Activated CD8-positive, alpha-beta T cell treated with anti-CD3 and anti-CD28 coated beads for 36 hours (primary cell): ENCODE measurements around the gene MAGEB4. TPM values are rescaled to one million over a fixed set of nuclear protein-coding genes. Genes with fewer than 3 reads are reported as not detected.
"Not testable (repeated sequence)": the region's sequence is repeated elsewhere in the genome, so short reads cannot be mapped to it uniquely, and the experiment has no call there.

Source experiments
- ATAC-seq: fragments of 200-7000 bp; cut with Tn5 transposase; one replicate; pipeline ENCODE4 v1.10.0; 2021; ENCODE audit warnings: mild to moderate bottlenecking, moderate library complexity
- CTCF ChIA-PET: fragments of 350-600 bp; sonication (Branson Sonifier 250); formaldehyde crosslinking; loops from one replicate; lab custom pipeline; 2021; ENCODE audit warnings: antibody characterized with exemption; lab: Charles Lee
- POLR2A ChIA-PET: fragments of 350-600 bp; sonication (Branson Sonifier 250); formaldehyde crosslinking; loops from one replicate; lab custom pipeline; 2021; ENCODE audit warnings: antibody characterized with exemption; lab: Charles Lee
- DNase-seq: peaks from one replicate; pipeline ENCODE4 v3.0.0-alpha.2; 2020
- H3K27ac Mint-ChIP-seq: one replicate; pipeline ENCODE4 v1.8.0; 2021; ENCODE audit warnings: mild to moderate bottlenecking, mixed read lengths
- H3K27me3 Mint-ChIP-seq: one replicate; pipeline ENCODE4 v1.8.0; 2021; ENCODE audit warnings: mixed read lengths
- H3K36me3 Mint-ChIP-seq: one replicate; pipeline ENCODE4 v1.8.0; 2021; ENCODE audit warnings: low read depth, mixed read lengths
- H3K4me1 Mint-ChIP-seq: one replicate; pipeline ENCODE4 v1.8.0; 2021; ENCODE audit warnings: low read depth, mixed read lengths
- H3K4me3 Mint-ChIP-seq: one replicate; pipeline ENCODE4 v1.8.0; 2021; ENCODE audit warnings: mild to moderate bottlenecking, moderate library complexity, mixed read lengths
- H3K9me3 Mint-ChIP-seq: one replicate; pipeline ENCODE4 v1.8.0; 2021; ENCODE audit warnings: mixed read lengths
- CTCF ChIP-seq: fragments of 200-600 bp; IDR thresholded peaks from one replicate; pipeline ENCODE4 v1.8.0; 2022; ENCODE audit warnings: antibody characterized with exemption, mild to moderate bottlenecking
- intact Hi-C: fragments of 100-400 bp; cut with micrococcal nuclease; formaldehyde crosslinking; loops from one replicate; pipeline ENCODE4 v1.10.0; 2022
- total RNA-seq, 2 experiments: library from RNA; stranded (reverse); gene quantifications; one replicate each; pipeline ENCODE4 v1.2.3, GENCODE V29; 2021

The MAGEB4 gene
- total RNA-seq, result not detected

DNA sequence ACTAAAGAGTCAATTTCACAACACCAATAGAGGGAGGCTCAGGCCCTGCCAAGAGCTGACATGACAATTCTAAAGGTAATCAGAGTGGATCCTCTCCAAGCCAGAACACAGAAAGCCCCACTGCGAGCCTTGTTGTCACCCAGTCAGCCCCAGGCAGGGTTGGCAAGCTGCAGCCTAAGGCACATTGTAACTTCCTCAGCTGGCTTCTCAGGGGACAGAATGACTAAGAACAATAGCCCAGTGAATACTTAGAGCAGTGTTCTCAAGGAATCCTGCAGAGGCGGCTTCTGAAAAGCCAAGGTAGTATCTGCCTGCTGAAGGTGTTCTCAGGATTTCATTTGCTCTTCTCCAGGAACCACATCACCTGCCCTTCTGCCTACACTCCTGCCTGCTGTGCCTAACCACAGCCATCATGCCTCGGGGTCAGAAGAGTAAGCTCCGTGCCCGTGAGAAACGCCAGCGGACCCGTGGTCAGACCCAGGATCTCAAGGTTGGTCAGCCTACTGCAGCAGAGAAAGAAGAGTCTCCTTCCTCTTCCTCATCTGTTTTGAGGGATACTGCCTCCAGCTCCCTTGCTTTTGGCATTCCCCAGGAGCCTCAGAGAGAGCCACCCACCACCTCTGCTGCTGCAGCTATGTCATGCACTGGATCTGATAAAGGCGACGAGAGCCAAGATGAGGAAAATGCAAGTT, at the start of gene MAGEB4:
TSS of gene MAGEB4 (plus strand) at position 277 of the 692 bp plus-strand sequence. CDS start at position 413, 136 bp downstream.
- no peaks in the 10 kb centered on the region for H3K27me3 Mint-ChIP-seq
- no peak within 1 kb of the TSS for H3K27ac Mint-ChIP-seq
- H3K4me1 Mint-ChIP-seq, result no peaks in the 10 kb centered on the region
- H3K36me3 Mint-ChIP-seq, result no peaks in the 10 kb centered on the region
- ChIA-PET POLR2A (no interaction called here), CTCF (no interaction called here)
- TF ChIP-seq CTCF, result no peak
- H3K4me3 Mint-ChIP-seq, result no peak within 1 kb of the TSS
- DNase-seq, result no peak
- ATAC-seq, result no peak
- intact Hi-C loops, result no loop called here
- H3K9me3 Mint-ChIP-seq, result no peaks in the 10 kb centered on the region

- H3K4me3 Mint-ChIP-seq, ATAC-seq, intact Hi-C loops, H3K4me1 Mint-ChIP-seq, H3K9me3 Mint-ChIP-seq, H3K27me3 Mint-ChIP-seq, CTCF ChIA-PET, DNase-seq, H3K36me3 Mint-ChIP-seq, H3K27ac Mint-ChIP-seq, POLR2A ChIA-PET: not testable (repeated sequence)
These were observed 47.9 kb upstream of the MAGEB4 start for GRCh38 chrX:30193910-30194309.

DNA sequence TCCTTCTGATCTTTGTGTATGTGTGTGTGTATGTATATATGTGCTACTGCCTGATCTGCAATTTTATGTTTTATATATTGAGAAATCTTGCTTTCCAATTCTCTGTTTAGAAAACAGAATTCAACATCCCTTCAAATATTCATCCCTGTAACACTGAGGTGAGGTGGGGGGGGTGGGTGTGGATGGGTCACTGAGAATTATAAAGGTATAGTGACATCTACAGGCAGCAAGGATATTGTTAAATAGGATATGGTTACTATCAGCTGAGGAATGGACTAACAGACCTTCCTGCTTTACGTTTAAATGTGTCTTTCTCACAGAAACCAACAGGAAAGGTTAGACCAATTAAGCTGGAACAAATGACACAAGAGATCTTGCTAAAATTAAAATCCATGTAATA, 45.5 kb upstream of the MAGEB4 start:
- no peak overlapping the region for H3K27ac Mint-ChIP-seq
- no peak for DNase-seq
- H3K4me1 Mint-ChIP-seq, result no peaks in the 10 kb centered on the region
- H3K4me3 Mint-ChIP-seq, result no peak overlapping the region
- intact Hi-C loops, result no loop called here
- H3K27me3 Mint-ChIP-seq, result no peaks in the 10 kb centered on the region
- no peak for ATAC-seq
- TF ChIP-seq CTCF, result no peak
- H3K9me3 Mint-ChIP-seq, result no peaks in the 10 kb centered on the region
- POLR2A ChIA-PET, result no interaction called here
- no peaks in the 10 kb centered on the region for H3K36me3 Mint-ChIP-seq
- CTCF ChIA-PET, result interaction anchor here (0.6 kb wide), 1 partner anchor 18 kb away, joined by 3 read pairs; no protein-coding TSS in a partner anchor

GRCh38 chrX:30212172-30212571, 29.6 kb upstream of the MAGEB4 start:
- H3K27me3 Mint-ChIP-seq, result no peaks in the 10 kb centered on the region
- POLR2A ChIA-PET, result interaction anchor here (0.7 kb wide), 1 partner anchor 241 kb away, joined by 3 read pairs; no protein-coding TSS in a partner anchor
- intact Hi-C loops, result no loop called here
- no peak overlapping the region for H3K27ac Mint-ChIP-seq
- DNase-seq (no peak), ATAC-seq (no peak)
- H3K9me3 Mint-ChIP-seq, result no peaks in the 10 kb centered on the region
- no peaks in the 10 kb centered on the region for H3K36me3 Mint-ChIP-seq
- TF ChIP-seq CTCF, result no peak
- H3K4me1 Mint-ChIP-seq, result no peaks in the 10 kb centered on the region
- no peak overlapping the region for H3K4me3 Mint-ChIP-seq
- CTCF ChIA-PET, result no interaction called here

DNA sequence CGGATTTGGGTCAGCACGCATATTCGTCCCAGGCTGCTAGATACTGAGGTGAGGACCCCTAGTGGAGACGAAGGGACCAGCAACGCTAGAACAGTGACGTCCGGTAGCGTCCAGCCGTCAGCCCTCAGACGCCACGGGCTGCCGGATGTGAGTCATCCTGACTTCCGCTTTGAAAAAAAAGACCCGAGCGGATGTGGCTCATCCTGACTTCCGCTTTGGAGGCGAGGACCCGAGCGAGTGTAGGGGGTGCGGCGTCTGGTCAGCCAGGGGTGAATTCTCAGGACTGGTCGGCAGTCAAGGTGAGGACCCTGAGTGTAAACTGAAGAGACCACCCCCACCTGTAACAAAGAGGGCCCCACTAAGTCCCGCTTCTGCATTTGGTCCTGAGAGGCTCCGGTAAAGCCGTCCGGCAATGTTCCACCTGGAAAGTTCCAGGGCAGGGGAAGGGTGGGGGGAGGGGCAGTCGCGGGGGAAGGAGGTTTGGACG, 26.4 kb upstream of the MAGEB4 start, which contains the start of gene MAGEB2:
TSS of gene MAGEB2 (plus strand) at position 207 of the 487 bp plus-strand sequence. CDS start 3,018 bp downstream, outside the sequence.
- CTCF ChIA-PET, result no interaction called here
- no peaks in the 10 kb centered on the region for H3K36me3 Mint-ChIP-seq
- no peak for DNase-seq
- H3K27me3 Mint-ChIP-seq, result no peaks in the 10 kb centered on the region
- no peak within 1 kb of the TSS for H3K4me3 Mint-ChIP-seq
- H3K27ac Mint-ChIP-seq, result no peak within 1 kb of the TSS
- no peaks in the 10 kb centered on the region for H3K4me1 Mint-ChIP-seq
- POLR2A ChIA-PET, result no interaction called here
- H3K9me3 Mint-ChIP-seq, result no peaks in the 10 kb centered on the region
- no peak for TF ChIP-seq CTCF
- intact Hi-C loops, result no loop called here
- no peak for ATAC-seq
